HL-60/S4 treated with phorbol 12-myristate 13-acetate at 8.2 ng/mL for 4 days and 3 days (cell line): Measurements from ENCODE around the gene RB1.

Source experiments
- in situ Hi-C: fragments of 300-500 bp; cut with MboI; formaldehyde crosslinking; loops from 2 replicates; pipeline ENCODE4 v1.15.0; 2022; ENCODE audit warnings: low sequenced_read_pairs

RB1 gene

DNA sequence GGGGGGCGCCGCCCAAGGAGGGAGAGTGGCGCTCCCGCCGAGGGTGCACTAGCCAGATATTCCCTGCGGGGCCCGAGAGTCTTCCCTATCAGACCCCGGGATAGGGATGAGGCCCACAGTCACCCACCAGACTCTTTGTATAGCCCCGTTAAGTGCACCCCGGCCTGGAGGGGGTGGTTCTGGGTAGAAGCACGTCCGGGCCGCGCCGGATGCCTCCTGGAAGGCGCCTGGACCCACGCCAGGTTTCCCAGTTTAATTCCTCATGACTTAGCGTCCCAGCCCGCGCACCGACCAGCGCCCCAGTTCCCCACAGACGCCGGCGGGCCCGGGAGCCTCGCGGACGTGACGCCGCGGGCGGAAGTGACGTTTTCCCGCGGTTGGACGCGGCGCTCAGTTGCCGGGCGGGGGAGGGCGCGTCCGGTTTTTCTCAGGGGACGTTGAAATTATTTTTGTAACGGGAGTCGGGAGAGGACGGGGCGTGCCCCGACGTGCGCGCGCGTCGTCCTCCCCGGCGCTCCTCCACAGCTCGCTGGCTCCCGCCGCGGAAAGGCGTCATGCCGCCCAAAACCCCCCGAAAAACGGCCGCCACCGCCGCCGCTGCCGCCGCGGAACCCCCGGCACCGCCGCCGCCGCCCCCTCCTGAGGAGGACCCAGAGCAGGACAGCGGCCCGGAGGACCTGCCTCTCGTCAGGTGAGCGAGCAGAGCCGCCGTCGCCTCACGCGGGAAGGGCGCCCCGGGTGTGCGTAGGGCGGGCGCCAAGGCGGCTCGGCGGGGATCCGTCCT lies at the start of gene RB1:
Gene RB1, plus strand, starts transcription at position 393 of the 784 bp plus-strand sequence. Its CDS starts 162 bp downstream, at position 555.
- in situ Hi-C loops = no loop called here

GRCh38 chr13:48253849-48254248 lies 49.7 kb upstream of the RB1 start:
- in situ Hi-C loops = no loop called here

DNA sequence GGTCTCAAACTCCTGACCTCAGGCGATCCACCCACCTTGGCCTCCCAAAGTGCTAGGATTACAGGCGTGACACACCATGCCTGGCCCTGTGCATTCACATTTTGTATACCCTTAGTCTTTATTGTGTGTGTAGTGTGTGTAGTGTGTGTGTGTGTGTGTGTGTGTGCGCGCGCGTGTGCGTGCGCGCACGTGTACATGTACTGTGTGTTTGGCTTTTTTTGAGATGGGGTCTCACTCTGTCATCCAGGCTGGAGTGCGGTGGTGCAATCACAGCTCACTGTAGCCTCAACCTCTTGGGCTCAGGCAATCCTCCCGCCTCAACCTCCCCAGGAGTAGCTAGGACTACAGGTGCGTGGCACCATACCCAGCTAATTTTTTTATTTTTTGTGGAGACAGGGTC lies 48.5 kb upstream of the RB1 start:
- in situ Hi-C loops = no loop called here

DNA sequence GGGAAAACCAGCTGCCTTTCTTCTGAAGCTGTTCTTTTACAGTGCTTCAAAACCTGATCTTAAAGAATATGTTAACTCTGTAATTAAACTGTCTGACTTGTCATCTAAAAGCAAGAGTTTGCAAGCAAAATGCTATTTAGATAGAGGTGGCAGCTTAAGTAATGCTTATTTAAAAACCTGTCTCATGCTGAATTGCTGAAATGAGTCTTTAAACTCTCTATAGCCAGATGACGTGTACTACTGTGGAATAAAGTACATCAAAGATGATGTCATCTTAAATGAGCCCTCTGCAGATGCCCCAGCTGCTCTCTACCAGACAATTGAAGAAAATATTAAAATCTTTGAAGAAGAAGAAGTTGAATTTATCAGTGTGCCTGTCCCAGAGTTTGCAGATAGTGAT lies 47.6 kb upstream of the RB1 start:
- in situ Hi-C loops = no loop called here

GRCh38 chr13:48258002-48258401 lies 45.5 kb upstream of the RB1 start:
- in situ Hi-C loops = no loop called here

- in situ Hi-C loops = no loop called here
Measured at GRCh38 chr13:48258430-48258829, 45.1 kb upstream of the RB1 start.

DNA sequence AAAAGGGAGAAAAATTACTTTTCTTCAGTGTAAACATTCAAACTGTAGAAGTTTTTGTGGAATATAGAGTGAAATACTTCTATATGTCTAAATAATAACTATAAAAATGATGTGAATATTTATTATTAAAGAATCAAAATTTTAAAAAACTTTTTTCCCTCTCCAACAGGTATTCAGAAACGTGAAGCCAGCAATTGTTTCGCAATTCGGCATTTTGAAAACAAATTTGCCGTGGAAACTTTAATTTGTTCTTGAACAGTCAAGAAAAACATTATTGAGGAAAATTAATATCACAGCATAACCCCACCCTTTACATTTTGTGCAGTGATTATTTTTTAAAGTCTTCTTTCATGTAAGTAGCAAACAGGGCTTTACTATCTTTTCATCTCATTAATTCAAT lies 42.6 kb upstream of the RB1 start:
- in situ Hi-C loops = no loop called here

DNA sequence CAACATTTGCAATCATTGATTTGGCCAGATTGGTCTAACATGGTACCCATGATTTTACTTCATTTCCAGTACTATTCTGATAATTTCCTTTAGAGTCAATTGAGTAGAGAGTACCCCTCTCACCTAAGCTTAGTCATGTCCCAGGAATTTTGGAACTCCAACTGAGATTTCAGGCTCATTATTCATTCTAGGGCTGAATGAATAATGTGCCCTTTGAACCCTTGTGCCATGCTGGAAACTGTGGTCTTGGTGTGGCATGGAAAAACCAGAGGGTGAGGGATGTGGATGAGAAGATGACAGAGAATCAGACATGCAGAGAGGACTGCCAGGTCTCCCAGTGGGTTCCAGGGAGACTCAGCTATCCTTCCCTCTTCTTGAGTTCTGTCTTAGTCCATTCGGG lies 40.4 kb upstream of the RB1 start:
- in situ Hi-C loops = no loop called here

DNA sequence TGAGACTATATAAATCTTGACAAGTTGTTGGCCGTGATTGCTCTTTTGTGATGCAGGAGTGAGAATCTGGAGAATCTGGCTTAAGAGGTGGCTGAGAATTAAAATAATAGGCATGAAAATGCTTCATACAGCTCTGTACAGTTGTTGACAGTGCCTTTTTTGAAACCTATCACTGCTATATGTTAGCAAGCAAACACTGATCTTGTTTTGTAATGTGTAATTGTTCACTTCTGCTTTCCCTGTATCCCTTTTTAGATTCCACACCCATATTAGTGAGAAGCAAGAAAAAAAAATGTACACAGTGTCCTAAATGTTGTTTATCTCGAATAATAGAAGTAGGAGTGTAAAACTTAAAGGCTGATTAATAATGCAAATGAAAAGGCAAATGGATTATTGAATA lies 39.5 kb upstream of the RB1 start:
- in situ Hi-C loops = no loop called here

DNA sequence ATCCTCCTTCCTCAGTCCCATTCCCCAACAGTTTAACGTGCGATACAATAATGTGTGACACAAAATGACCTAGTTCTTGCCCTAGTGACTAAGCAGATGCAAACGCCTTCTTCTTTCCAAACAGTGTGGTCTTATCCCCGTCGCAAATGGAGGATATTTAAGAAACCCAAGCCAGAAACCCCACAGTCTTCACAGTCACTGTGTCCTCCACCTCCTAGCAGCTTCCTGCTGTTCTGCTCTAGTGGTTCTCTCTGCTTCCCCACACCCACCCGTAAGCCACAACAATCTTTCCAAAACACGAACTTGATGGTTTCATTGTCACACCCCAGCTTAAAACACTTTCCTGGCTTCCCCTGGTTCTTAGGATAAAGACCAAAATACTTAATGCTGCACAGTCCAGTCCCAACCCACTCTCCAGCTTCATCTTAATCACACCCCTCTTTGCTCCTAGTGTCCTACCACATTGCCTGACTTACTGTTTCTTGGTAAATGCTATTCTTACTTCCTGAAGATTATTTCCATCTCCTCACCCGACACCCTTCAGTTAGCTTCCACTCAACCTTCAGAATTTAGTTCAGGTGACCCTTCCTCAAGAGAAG lies 38.2 kb upstream of the RB1 start:
- in situ Hi-C loops = no loop called here

DNA sequence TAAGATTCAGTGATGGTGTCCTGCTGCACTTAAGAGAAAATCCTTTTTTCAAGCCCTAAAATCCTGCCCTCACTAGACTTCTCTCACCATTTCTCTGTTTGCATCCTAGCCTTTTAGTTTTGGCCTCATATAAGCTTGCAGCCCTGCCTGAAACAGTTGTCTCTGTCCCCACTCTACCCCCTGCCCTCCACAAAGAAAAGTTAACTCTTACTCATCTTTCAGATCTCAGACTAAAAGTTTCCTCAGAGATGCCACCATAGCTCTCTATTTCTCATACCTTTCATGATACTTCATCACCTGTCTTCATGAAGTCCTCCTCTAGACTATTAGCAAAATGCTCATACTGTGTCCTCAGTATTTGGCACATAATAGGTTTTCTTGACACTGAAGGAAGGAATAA lies 37.4 kb upstream of the RB1 start:
- in situ Hi-C loops = no loop called here

GRCh38 chr13:48266701-48267639 lies 36.6 kb upstream of the RB1 start:
- in situ Hi-C loops = no loop called here

DNA sequence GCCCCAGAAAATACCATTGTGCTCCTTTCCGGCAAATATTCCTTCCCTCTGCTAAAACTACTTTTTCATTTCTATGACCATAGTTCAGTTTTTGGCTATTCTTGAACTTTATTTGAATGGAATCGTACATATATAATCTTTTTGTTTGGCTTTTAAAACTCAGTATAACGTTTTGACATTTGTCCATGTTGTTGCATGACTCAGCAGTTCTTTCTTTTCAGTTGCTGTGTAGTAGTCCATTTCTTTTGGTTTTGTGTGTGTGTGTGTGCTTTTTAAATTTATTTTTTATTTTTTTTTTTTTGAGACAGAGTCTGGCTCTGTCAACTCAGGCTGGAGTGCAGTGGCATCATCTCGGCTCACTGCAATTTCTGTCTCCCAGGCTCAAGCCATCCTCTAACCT lies 35.5 kb upstream of the RB1 start:
- in situ Hi-C loops = no loop called here

GRCh38 chr13:48273346-48273745 lies 30.2 kb upstream of the RB1 start:
- in situ Hi-C loops = no loop called here

DNA sequence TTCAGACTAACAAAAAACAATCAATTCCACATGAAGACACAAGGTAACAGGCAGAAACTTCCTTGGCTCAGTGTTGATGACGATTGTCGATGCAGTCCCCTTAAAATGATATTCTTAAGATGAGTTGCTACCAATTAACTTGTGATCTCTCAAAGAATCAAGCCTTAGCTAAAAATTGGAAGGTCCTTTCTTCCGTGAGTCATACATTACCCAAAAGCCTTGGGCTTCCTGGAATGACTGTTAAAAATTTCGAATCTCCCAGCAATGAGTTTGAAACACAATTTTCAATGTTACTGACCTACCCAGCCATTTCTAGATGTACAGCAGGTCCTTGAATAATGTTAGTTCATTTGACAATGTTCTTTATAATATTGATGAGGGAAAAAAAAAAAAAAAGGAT lies 28.0 kb upstream of the RB1 start:
- in situ Hi-C loops = no loop called here

DNA sequence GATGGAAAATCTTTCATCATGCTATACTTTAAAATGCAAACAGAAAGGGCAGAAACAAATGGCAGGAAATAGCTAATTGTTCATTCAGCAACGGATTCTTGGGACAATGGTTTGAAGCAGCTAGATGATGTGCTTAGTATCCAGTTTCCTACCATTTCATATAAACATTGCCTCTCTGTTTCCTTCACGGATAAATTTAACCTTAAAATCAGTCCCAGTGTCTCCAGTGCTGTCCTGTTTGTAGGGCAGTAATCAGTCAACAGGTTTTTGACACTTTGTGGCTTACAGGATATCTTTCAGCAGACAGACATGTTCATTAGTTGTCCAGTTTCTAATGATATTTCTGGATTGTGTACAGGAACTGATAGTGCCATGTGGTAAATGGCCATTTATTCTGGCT lies 24.7 kb upstream of the RB1 start:
- in situ Hi-C loops = no loop called here

DNA sequence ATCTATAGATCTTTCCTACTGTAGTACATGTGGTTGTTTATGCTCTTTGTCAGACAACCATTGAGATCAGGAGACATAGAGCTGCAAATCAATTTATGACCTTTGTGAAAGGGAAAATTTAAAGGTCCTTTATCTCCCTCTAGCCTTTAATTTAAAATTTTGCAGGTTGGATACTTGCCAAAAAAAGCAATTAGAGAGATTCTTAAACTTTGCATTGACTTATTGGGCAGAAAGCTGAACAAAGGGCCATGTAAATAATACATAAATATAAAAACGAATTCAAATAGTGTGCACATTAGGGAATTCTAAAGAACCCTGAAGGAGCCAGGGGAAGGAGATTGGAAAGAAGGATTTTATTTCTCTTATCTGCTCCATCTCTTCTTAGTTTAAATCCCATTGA lies 22.0 kb upstream of the RB1 start:
- in situ Hi-C loops = no loop called here

DNA sequence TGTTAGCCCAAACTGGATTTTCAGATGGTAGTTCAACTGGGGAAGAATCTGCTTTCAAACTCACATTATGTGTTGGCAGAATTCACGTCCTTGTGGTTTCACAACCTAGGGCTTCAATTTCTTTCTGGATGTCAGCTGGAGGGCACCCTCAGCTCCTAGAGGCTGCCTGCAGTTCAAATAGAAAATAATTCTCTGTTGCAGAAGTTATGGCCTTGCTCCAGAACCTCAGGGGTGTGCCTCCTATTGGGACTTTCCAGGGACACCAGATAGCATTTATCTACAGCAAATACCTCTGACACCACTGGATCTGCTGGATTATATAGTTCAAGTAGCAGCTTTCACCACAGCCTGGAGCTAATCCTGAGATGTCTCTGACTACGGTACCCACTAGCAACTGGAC lies 11.8 kb upstream of the RB1 start:
- in situ Hi-C loops = no loop called here

DNA sequence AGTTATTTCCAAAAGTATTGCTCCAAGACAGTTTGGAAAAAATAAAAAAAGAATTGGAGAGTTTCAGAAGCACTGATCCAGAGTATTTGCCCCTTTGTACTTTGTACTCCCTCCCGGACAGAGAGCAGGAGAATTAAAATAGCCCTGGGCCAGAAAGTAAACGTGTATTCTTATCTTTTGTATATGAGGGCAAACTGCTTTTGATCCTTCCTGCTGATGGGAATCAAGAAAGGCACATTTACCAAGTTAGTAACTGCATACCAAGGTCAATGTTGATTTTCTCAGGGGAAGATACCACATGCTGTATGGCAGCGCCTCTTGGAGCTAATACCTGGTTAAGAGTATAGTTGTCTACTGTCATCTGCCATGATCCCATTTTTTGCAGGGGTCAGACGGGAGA lies 10.9 kb upstream of the RB1 start:
- in situ Hi-C loops = no loop called here

DNA sequence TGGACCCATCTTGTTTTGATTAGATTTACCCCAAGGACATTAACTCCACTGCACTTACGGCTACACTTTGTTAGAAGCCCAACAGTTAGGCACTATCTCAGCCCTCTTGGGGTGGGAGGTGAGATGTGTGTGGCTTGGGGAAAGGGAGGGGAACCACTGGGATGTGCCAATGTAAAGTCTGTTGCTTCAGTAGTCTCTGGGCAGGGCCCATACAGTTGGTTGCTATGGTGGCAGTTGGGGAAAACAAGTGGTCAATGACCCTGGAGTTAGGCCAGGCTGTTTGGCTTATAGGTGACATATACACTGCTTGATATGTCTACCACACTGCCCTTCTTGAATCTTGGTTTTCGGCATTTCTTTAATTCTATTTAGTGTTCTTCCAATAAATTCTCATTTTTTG lies 8.9 kb upstream of the RB1 start:
- in situ Hi-C loops = no loop called here

DNA sequence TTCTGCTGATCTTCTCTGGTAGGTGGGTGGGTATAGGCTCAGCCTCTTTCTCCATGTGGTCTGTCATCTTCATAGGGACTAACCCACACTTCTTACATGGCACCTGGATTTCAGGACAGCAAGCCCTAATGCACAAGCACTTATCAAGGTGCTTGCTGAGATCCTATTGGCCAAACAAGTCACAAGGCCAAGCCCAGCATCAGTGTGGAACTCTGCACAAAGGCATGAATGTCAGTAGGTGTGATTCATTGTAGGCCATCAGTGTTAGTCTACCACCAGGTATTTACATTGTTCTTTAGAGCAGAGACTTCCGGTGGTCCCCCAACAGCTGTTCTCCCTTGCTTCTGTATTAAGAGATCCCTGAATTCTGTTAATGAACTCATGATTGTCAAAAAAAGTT lies 8.3 kb upstream of the RB1 start:
- in situ Hi-C loops = no loop called here

- in situ Hi-C loops = no loop called here
Measured at GRCh38 chr13:48296528-48296927, 7.0 kb upstream of the RB1 start.
